ENCODE data around the gene SMIM3. TPM values are rescaled to one million over a fixed set of nuclear protein-coding genes. Genes with fewer than 3 reads are reported as not detected.
"Not testable (repeated sequence)": the region's sequence is repeated elsewhere in the genome, so short reads cannot be mapped to it uniquely, and the experiment has no call there.

Gene SMIM3
- total and polyA plus RNA-seq, 8 donors = 14.0 to 20.1 (median 16.7) TPM

GRCh38 chr5:150836064-150836463, 57.5 kb downstream of the SMIM3 start:
- intact Hi-C loops (cut with DNase I) = no loop called here
- Histone ChIP-seq H3K27me3 (no peaks in the 10 kb centered on the region), H3K4me3 (no peak overlapping the region), H3K4me1 (no peaks in the 10 kb centered on the region), H3K9me3 (peaks cover 0 to 18% of the 10 kb centered on the region in 2 donors), H3K27ac (no peak overlapping the region), H3K36me3 (no peaks in the 10 kb centered on the region)
- TF ChIP-seq CTCF (IDR thresholded peaks at IDR 0.05) = no peak
- DNase-seq = no peak
- no peak for ATAC-seq

- H3K27ac ChIP-seq = no peak overlapping the region
- no peak for ATAC-seq
- TF ChIP-seq CTCF (IDR thresholded peaks at IDR 0.05) = no peak
- no peaks in the 10 kb centered on the region for H3K27me3 ChIP-seq
- intact Hi-C loops (cut with DNase I) = no loop called here
- H3K4me3 ChIP-seq = no peak overlapping the region
- H3K4me1 ChIP-seq = no peaks in the 10 kb centered on the region
- H3K36me3 ChIP-seq = no peaks in the 10 kb centered on the region
- no peak for DNase-seq
- H3K9me3 ChIP-seq = peaks cover 0 to 11% of the 10 kb centered on the region in 2 donors
These were observed 58.1 kb downstream of the SMIM3 start for GRCh38 chr5:150836703-150837102.

GRCh38 chr5:150845185-150845859, 66.8 kb downstream of the SMIM3 start:
- not testable (repeated sequence) for H3K9me3 ChIP-seq, H3K4me1 ChIP-seq, H3K4me3 ChIP-seq, H3K27me3 ChIP-seq, H3K27ac ChIP-seq, ATAC-seq, H3K36me3 ChIP-seq
- intact Hi-C loops (cut with DNase I) = loop anchor here in 1 of 2 donors (10.0 kb wide), 1 partner anchor 281 kb away; no protein-coding TSS in a partner anchor
- peak in 1 of 4 donors; percentile 68 for DNase-seq

GRCh38 chr5:150846308-150846653, 67.7 kb downstream of the SMIM3 start, which contains the start of gene IRGM:
IRGM (plus strand) TSS chr5:150846521; CDS start chr5:150848124, 1,603 bp downstream.
- DNase-seq, H3K4me3 ChIP-seq, ATAC-seq, H3K27me3 ChIP-seq, H3K36me3 ChIP-seq, H3K9me3 ChIP-seq, H3K4me1 ChIP-seq: not testable (repeated sequence)
- intact Hi-C loops (cut with DNase I) = loop anchor here in 1 of 2 donors (10.0 kb wide), 1 partner anchor 281 kb away; no protein-coding TSS in a partner anchor
- H3K27ac ChIP-seq = peak within 1 kb of the TSS in 1 of 2 donors; percentile 39

Other genes starting within 250 kb of the SMIM3 start
- gene SYNPO, start 138.1 kb upstream of the SMIM3 start, total RNA-seq = 100 to 1,000 TPM in 1 of 2 donors, 10 to 100 TPM in 1; 80.4 to 114 TPM
- 10 to 100 TPM; 22.0 to 31.6 (median 26.6) TPM for gene SYNPO, start 138.1 kb upstream of the SMIM3 start, polyA plus RNA-seq (ENCODE audit: insufficient read length in 6 of 6)
- 1 to 10 TPM in 1 of 2 donors, under 1 TPM in 1; 0.79 to 3.1 TPM for gene MYOZ3, start 117.5 kb upstream of the SMIM3 start, total RNA-seq
- gene MYOZ3, start 117.5 kb upstream of the SMIM3 start, polyA plus RNA-seq (ENCODE audit: insufficient read length in 6 of 6) = 10 to 100 TPM; 10.6 to 13.1 (median 11.4) TPM
- gene RBM22, start 77.7 kb upstream of the SMIM3 start, total RNA-seq = 10 to 100 TPM; 36.4 to 48.1 TPM
- 10 to 100 TPM; 75.5 to 81.0 (median 78.2) TPM for gene RBM22, start 77.7 kb upstream of the SMIM3 start, polyA plus RNA-seq (ENCODE audit: insufficient read length in 6 of 6)
- gene DCTN4, start 19.7 kb upstream of the SMIM3 start, total RNA-seq = 10 to 100 TPM; 69.5 to 70.0 TPM
- 10 to 100 TPM; 64.2 to 76.6 (median 69.4) TPM for gene DCTN4, start 19.7 kb upstream of the SMIM3 start, polyA plus RNA-seq (ENCODE audit: insufficient read length in 6 of 6)
- not detected for gene IRGM, start 67.8 kb downstream of the SMIM3 start, total RNA-seq
- under 1 TPM; 0.47 to 0.93 (median 0.68) TPM for gene IRGM, start 67.8 kb downstream of the SMIM3 start, polyA plus RNA-seq (ENCODE audit: insufficient read length in 6 of 6)
- 1 to 10 TPM; 3.0 to 4.1 TPM for gene ZNF300, start 126.2 kb downstream of the SMIM3 start, total RNA-seq
- gene ZNF300, start 126.2 kb downstream of the SMIM3 start, polyA plus RNA-seq (ENCODE audit: insufficient read length in 6 of 6) = 10 to 100 TPM; 26.2 to 34.0 (median 31.9) TPM
- gene GPX3, start 241.8 kb downstream of the SMIM3 start, total RNA-seq = 100 to 1,000 TPM; 391 to 424 TPM
- gene GPX3, start 241.8 kb downstream of the SMIM3 start, polyA plus RNA-seq (ENCODE audit: insufficient read length in 6 of 6) = 100 to 1,000 TPM in 1 of 6 donors, 10 to 100 TPM in 5; 49.0 to 149 (median 56.7) TPM

Measured in left lung (tissue), 10 donors.